Epidermal melanocyte (primary cell): ENCODE data around the gene SLC19A1.

ENCODE experiments used
- DNase-seq: peaks from one replicate; pipeline ENCODE4 v3.0.0; 2011; ENCODE audit warnings: low spot score; ENCODE audit not compliant: insufficient read length

The SLC19A1 gene

GRCh38 chr21:45558044-45558721 lies 15.9 kb upstream of the SLC19A1 start:
- no peak for DNase-seq

GRCh38 chr21:45557616-45558043 lies 15.4 kb upstream of the SLC19A1 start:
- no peak for DNase-seq

- no peak for DNase-seq
Measured at GRCh38 chr21:45556645-45557615, 14.7 kb upstream of the SLC19A1 start.

- no peak for DNase-seq
Measured at GRCh38 chr21:45556302-45556644, 14.0 kb upstream of the SLC19A1 start.

- peak; percentile 87 for DNase-seq
Measured at GRCh38 chr21:45555557-45556301, 13.5 kb upstream of the SLC19A1 start.

- no peak for DNase-seq
Measured at GRCh38 chr21:45555251-45555556, 13.0 kb upstream of the SLC19A1 start.

GRCh38 chr21:45554477-45555175 lies 12.4 kb upstream of the SLC19A1 start:
- DNase-seq, result peak; percentile 85

- no peak for DNase-seq
Measured at GRCh38 chr21:45552696-45553391, 10.6 kb upstream of the SLC19A1 start.

- DNase-seq, result no peak
Measured at GRCh38 chr21:45551783-45552695, 9.8 kb upstream of the SLC19A1 start.

- no peak for DNase-seq
Measured at GRCh38 chr21:45551316-45551715, 9.1 kb upstream of the SLC19A1 start.

- no peak for DNase-seq
Measured at GRCh38 chr21:45550522-45551210, 8.4 kb upstream of the SLC19A1 start.

GRCh38 chr21:45549626-45550463 lies 7.6 kb upstream of the SLC19A1 start:
- no peak for DNase-seq

- no peak for DNase-seq
Measured at GRCh38 chr21:45548711-45549491, 6.7 kb upstream of the SLC19A1 start.

GRCh38 chr21:45547545-45547900 lies 5.3 kb upstream of the SLC19A1 start:
- DNase-seq, result no peak

GRCh38 chr21:45546636-45547544 lies 4.7 kb upstream of the SLC19A1 start:
- no peak for DNase-seq

GRCh38 chr21:45545691-45546531 lies 3.7 kb upstream of the SLC19A1 start:
- DNase-seq, result no peak
